Erythroblast (primary cell): ENCODE measurements around the gene PRR15.

Experiments used
- GATA1 ChIP-seq: IDR thresholded peaks from 2 replicates; pipeline ENCODE4 v1.6.1; 2011; ENCODE audit warnings: low read depth, mild to moderate bottlenecking, control low read depth, low read length, moderate library complexity
- POLR2A ChIP-seq: IDR thresholded peaks from 2 replicates; pipeline ENCODE4 v1.6.1; 2011; ENCODE audit warnings: mild to moderate bottlenecking, low read length

DNA sequence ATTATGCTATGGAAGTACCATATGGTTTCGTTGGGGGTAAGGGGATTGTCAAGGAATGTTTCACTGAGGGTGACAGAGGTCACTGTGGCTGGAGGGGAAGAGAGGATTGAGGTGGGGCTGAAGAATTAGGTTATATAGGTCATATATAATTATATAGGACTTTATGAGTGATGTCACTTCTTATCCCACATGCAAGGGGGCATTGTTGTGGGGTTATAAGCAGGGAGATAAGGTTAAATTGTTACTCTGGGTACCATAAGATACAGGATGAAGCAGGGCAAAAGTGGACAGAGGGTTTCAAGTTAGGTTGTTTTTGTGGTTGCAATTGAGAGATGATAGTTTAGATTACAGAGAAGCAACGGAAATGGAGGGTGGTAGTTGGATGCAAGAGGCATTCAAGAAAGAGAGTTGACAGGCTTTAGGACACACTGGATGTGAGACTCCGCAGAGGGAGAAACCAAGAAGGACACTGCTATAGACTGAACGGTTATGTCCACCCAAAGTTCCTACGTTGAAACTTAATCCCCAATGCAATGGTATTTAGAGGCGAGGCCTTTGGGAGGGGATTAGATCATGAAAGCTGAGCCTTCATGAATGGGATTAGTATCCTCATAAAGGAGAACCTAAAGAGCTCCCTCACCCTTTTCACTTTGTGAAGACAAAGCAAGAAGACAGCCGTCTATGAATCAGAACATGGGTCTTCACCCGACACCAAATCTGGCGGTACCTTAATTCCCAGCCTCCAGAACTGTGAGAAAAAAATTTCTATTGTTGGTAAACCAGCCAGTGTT lies 7.0 kb upstream of the PRR15 start:
- TF ChIP-seq POLR2A (no peak), GATA1 (no peak)
